HEK293 (cell line): ENCODE results near the gene PTP4A1.

Source experiments
- YY1 ChIP-seq: fragments of 450-650 bp; formaldehyde crosslinking; IDR thresholded peaks from 2 replicates; pipeline ENCODE4 v1.5.1; 2018; ENCODE audit warnings: missing biosample characterization, missing genetic modification characterization
- ZBTB7A ChIP-seq: fragments of 450-650 bp; formaldehyde crosslinking; IDR thresholded peaks from 2 replicates; pipeline ENCODE4 v1.5.1; 2016; ENCODE audit warnings: low read depth, missing biosample characterization, missing genetic modification characterization
- ZNF114 ChIP-seq: fragments of 450-650 bp; formaldehyde crosslinking; IDR thresholded peaks from 2 replicates; pipeline ENCODE4 v1.5.0; 2017; ENCODE audit warnings: missing biosample characterization, missing genetic modification characterization
- ZNF302 ChIP-seq: fragments of 450-650 bp; formaldehyde crosslinking; IDR thresholded peaks from 2 replicates; pipeline ENCODE4 v1.5.1; 2016; ENCODE audit warnings: missing biosample characterization, missing genetic modification characterization, low read depth
- ZNF391 ChIP-seq: fragments of 450-650 bp; formaldehyde crosslinking; IDR thresholded peaks from 2 replicates; pipeline ENCODE4 v1.5.1; 2016; ENCODE audit warnings: low read depth, missing biosample characterization, missing genetic modification characterization, borderline replicate concordance
- ZNF768 ChIP-seq: fragments of 450-650 bp; formaldehyde crosslinking; IDR thresholded peaks from 2 replicates; pipeline ENCODE4 v1.5.1; 2018; ENCODE audit warnings: missing biosample characterization, mild to moderate bottlenecking, missing genetic modification characterization
- TF ChIP-seq, protein P1 (sequence below): fragments of 450-650 bp; formaldehyde crosslinking; IDR thresholded peaks from 2 replicates; pipeline ENCODE4 v1.5.1; 2016; ENCODE audit warnings: missing biosample characterization, missing genetic modification characterization
- TF ChIP-seq, protein P2 (sequence below): fragments of 450-650 bp; formaldehyde crosslinking; IDR thresholded peaks from 2 replicates; pipeline ENCODE4 v1.5.1; 2016; ENCODE audit warnings: missing biosample characterization, missing genetic modification characterization

DNA sequence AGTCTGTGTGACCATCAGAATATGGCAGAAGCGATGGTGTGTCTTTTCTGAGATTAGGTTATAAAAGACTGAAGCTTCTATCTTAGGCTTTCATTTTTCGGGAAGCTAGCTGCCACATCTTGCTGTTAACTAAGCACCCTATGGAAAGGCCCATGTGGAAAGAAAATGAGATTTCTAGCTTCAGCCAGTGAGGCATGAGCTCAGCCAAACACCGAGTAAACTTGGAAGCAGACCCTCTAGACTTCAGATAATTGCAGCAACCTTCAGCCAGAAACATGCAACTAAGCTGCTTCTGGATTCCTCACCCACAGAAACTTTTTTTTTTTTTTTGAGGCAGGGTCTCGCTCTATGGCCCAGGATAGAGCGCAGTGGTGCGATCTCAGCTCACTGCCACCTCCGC is 20.6 kb downstream of the PTP4A1 start:
- TF ChIP-seq, protein P1, sequence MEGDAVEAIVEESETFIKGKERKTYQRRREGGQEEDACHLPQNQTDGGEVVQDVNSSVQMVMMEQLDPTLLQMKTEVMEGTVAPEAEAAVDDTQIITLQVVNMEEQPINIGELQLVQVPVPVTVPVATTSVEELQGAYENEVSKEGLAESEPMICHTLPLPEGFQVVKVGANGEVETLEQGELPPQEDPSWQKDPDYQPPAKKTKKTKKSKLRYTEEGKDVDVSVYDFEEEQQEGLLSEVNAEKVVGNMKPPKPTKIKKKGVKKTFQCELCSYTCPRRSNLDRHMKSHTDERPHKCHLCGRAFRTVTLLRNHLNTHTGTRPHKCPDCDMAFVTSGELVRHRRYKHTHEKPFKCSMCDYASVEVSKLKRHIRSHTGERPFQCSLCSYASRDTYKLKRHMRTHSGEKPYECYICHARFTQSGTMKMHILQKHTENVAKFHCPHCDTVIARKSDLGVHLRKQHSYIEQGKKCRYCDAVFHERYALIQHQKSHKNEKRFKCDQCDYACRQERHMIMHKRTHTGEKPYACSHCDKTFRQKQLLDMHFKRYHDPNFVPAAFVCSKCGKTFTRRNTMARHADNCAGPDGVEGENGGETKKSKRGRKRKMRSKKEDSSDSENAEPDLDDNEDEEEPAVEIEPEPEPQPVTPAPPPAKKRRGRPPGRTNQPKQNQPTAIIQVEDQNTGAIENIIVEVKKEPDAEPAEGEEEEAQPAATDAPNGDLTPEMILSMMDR (tag by site-specific recombination) = no peak
- no peak for TF ChIP-seq ZBTB7A (tag by site-specific recombination)
- TF ChIP-seq YY1 = no peak
- TF ChIP-seq, protein P2, sequence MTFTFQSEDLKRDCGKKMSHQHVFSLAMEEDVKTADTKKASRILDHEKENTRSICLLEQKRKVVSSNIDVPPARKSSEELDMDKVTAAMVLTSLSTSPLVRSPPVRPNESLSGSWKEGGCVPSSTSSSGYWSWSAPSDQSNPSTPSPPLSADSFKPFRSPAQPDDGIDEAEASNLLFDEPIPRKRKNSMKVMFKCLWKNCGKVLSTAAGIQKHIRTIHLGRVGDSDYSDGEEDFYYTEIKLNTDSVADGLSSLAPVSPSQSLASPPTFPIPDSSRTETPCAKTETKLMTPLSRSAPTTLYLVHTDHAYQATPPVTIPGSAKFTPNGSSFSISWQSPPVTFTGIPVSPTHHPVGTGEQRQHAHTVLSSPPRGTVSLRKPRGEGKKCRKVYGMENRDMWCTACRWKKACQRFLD (tag by site-specific recombination) = no peak
- no peak for TF ChIP-seq ZNF391 (tag by site-specific recombination)
- TF ChIP-seq ZNF302 = no peak
- no peak for TF ChIP-seq ZNF114 (tag by site-specific recombination)
- TF ChIP-seq ZNF768 (tag by site-specific recombination) = no peak
